GM12878 (cell line): Measurements from ENCODE around the gene CATSPERZ. TPM values are rescaled to one million over a fixed set of nuclear protein-coding genes. Genes with fewer than 3 reads are reported as not detected.

Experiments
- ATF7 ChIP-seq: fragments of 450-650 bp; IDR thresholded peaks from 2 replicates; pipeline ENCODE4 v1.6.1; 2016; ENCODE audit warnings: low read depth, mild to moderate bottlenecking
- BRCA1 ChIP-seq: IDR thresholded peaks from 2 replicates; pipeline ENCODE4 v1.6.1; 2011; ENCODE audit warnings: low read depth, low read length, improper control_type of control experiment
- CREM ChIP-seq: IDR thresholded peaks from 2 replicates; pipeline ENCODE4 v1.6.1; 2014; ENCODE audit warnings: antibody characterized with exemption, low read depth
- FOS ChIP-seq: IDR thresholded peaks from 3 replicates; pipeline ENCODE4 v1.6.1; 2011; ENCODE audit warnings: borderline replicate concordance; ENCODE audit not compliant: insufficient read length; ENCODE audit errors: extremely low read depth
- GABPA ChIP-seq: IDR thresholded peaks from 2 replicates; pipeline ENCODE4 v1.6.1; 2014; ENCODE audit warnings: antibody characterized with exemption, low read depth, mild to moderate bottlenecking, inconsistent platforms
- HDGF ChIP-seq: fragments of 450-650 bp; IDR thresholded peaks from 2 replicates; pipeline ENCODE4 v1.6.1; 2016; ENCODE audit warnings: antibody characterized with exemption
- KAT2A ChIP-seq: conservative IDR thresholded peaks from 2 replicates; pipeline ENCODE4 v1.6.1; 2011; ENCODE audit warnings: low read depth, low read length; ENCODE audit not compliant: control insufficient read depth
- MYB ChIP-seq: fragments of 150-350 bp; IDR thresholded peaks from 2 replicates; pipeline ENCODE4 v1.6.1; 2014; ENCODE audit warnings: mild to moderate bottlenecking, low read depth, low read length, borderline replicate concordance
- POLR2AphosphoS5 ChIP-seq: IDR thresholded peaks from 2 replicates; pipeline ENCODE4 v1.6.1; 2011; ENCODE audit warnings: mild to moderate bottlenecking, low read length, inconsistent platforms
- YY1 ChIP-seq: IDR thresholded peaks from 2 replicates; pipeline ENCODE4 v1.6.1; 2011; ENCODE audit warnings: low read depth, mild to moderate bottlenecking, low read length
- ZNF217 ChIP-seq: fragments of 450-650 bp; IDR thresholded peaks from 2 replicates; pipeline ENCODE4 v1.6.1; 2017; ENCODE audit warnings: antibody characterized with exemption, mild to moderate bottlenecking
- ZNF622 ChIP-seq: fragments of 450-650 bp; IDR thresholded peaks from 2 replicates; pipeline ENCODE4 v1.6.1; 2017; ENCODE audit warnings: mild to moderate bottlenecking, inconsistent platforms
- ZSCAN29 ChIP-seq: fragments of 450-650 bp; IDR thresholded peaks from 2 replicates; pipeline ENCODE4 v1.6.1; 2017; ENCODE audit warnings: mild to moderate bottlenecking, moderate library complexity
- polyA plus RNA-seq, 11 experiments: library from polyadenylated mRNA; depleted of rRNA in 4 of 11; unstranded in 6 of 11; stranded (reverse) in 5 of 11; fragments of >200 nt; fragmentation: Nextera tagmentation in 4 of 11; fragmentation: Illumina TruSeq in 1 of 11; extraction: Ambion mirVana in 4 of 11; extraction: Trizol in 1 of 11; gene quantifications; 1 replicate in 1 of 11; 2 replicates in 10 of 11; pipeline versions ENCODE4 v1.2.1 to v1.2.3, GENCODE V29; 2011 to 2016; ENCODE audit warnings: inconsistent platforms in 2 of 11, missing spikeins in 2 of 11, low read depth in 1 of 11
- total RNA-seq, 4 experiments: library from RNA; depleted of rRNA in 3 of 4; stranded (reverse); fragments of >200 nt in 3 of 4; fragmentation: Illumina TruSeq in 1 of 4; extraction: Trizol in 1 of 4; gene quantifications; 2 replicates each; pipeline versions ENCODE4 v1.2.1 to v1.2.3, GENCODE V29; 2013 to 2021
- TF ChIP-seq, protein P1 (sequence below): fragments of 450-650 bp; conservative IDR thresholded peaks from 2 replicates; pipeline ENCODE4 v1.6.1; 2017; ENCODE audit warnings: mild to moderate bottlenecking, moderate library complexity
- TF ChIP-seq, protein P2 (sequence below): fragments of 450-650 bp; formaldehyde crosslinking; IDR thresholded peaks from 2 replicates; pipeline ENCODE4 v1.4.0; 2022; ENCODE audit warnings: mild to moderate bottlenecking, moderate library complexity
- TF ChIP-seq, protein P3 (sequence below): IDR thresholded peaks from 2 replicates; pipeline ENCODE4 v1.6.1; 2011; ENCODE audit warnings: low read depth, mild to moderate bottlenecking, low read length, moderate library complexity, borderline replicate concordance; ENCODE audit errors: extremely low read depth
- TF ChIP-seq, protein P4 (sequence below): fragments of 450-650 bp; IDR thresholded peaks from 2 replicates; pipeline ENCODE4 v1.6.1; 2017; ENCODE audit warnings: low read depth, mild to moderate bottlenecking, moderate library complexity
- TF ChIP-seq, protein P5 (sequence below): IDR thresholded peaks from 2 replicates; pipeline ENCODE4 v1.6.1; 2011; ENCODE audit warnings: low read depth, low read length, improper control_type of control experiment, borderline replicate concordance
- TF ChIP-seq, protein P6 (sequence below): fragments of 450-650 bp; IDR thresholded peaks from 2 replicates; pipeline ENCODE4 v1.6.1; 2017; ENCODE audit warnings: borderline replicate concordance

Gene CATSPERZ
- total and polyA plus RNA-seq, 10 of the 15 experiments (the other 5 are each of a cell fraction or from before 2014, with no cell fraction given), result 0.12 to 0.31 TPM; not detected in 8

DNA sequence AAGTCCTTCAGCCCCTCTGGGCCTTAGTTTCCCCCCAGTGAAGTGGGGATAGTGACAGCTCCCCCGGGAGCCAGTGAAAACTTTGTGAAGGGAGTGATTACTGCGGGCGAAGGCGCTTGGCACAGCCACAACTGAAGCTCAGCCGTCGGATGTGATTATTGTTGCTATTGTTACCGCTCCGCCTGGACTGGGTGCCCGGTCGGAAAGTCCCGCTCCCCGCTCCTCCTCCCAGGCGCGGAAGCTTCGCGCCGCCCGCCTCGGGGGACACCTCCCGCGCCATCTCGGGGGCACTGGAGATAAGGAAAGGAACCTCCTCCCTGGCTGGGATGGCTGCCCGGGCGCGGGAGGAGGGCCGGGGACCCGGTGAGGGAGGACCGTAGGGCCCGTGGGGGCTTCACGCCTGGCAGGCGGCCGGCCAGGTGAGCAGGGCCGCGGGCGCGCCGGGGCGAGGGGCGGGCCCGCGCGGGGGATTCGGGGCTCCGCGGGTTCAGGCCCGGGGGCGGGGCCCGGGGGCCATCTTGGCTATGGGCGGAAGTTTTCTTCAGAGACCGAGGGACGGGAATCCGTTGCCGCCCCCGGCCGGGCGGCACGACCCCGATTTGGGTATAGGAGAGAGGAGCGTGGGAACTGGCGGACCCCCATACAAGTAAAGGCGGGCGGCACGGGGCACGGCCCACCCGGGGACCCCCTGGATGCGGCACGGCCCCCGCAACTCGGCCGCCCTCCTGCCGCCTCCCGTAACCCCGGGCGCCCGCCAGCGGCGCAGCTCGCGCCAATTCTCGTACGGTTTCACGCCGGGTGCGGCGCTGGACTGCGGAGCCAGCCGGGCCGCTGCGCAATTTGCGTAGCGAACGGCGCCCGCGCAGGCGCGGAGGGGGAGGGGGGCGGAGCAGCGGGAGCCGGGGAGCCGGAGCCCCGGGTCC, 14.9 kb upstream of the CATSPERZ start, which contains the start of gene GPR137 (continued):
- TF ChIP-seq, protein P1, sequence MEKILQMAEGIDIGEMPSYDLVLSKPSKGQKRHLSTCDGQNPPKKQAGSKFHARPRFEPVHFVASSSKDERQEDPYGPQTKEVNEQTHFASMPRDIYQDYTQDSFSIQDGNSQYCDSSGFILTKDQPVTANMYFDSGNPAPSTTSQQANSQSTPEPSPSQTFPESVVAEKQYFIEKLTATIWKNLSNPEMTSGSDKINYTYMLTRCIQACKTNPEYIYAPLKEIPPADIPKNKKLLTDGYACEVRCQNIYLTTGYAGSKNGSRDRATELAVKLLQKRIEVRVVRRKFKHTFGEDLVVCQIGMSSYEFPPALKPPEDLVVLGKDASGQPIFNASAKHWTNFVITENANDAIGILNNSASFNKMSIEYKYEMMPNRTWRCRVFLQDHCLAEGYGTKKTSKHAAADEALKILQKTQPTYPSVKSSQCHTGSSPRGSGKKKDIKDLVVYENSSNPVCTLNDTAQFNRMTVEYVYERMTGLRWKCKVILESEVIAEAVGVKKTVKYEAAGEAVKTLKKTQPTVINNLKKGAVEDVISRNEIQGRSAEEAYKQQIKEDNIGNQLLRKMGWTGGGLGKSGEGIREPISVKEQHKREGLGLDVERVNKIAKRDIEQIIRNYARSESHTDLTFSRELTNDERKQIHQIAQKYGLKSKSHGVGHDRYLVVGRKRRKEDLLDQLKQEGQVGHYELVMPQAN, result peak; percentile 93
- TF ChIP-seq HDGF, result no peak
- TF ChIP-seq ATF7, result 0 out of 2 replicates have a peak, but pooled peaks have one; percentile 2
- TF ChIP-seq, protein P2, sequence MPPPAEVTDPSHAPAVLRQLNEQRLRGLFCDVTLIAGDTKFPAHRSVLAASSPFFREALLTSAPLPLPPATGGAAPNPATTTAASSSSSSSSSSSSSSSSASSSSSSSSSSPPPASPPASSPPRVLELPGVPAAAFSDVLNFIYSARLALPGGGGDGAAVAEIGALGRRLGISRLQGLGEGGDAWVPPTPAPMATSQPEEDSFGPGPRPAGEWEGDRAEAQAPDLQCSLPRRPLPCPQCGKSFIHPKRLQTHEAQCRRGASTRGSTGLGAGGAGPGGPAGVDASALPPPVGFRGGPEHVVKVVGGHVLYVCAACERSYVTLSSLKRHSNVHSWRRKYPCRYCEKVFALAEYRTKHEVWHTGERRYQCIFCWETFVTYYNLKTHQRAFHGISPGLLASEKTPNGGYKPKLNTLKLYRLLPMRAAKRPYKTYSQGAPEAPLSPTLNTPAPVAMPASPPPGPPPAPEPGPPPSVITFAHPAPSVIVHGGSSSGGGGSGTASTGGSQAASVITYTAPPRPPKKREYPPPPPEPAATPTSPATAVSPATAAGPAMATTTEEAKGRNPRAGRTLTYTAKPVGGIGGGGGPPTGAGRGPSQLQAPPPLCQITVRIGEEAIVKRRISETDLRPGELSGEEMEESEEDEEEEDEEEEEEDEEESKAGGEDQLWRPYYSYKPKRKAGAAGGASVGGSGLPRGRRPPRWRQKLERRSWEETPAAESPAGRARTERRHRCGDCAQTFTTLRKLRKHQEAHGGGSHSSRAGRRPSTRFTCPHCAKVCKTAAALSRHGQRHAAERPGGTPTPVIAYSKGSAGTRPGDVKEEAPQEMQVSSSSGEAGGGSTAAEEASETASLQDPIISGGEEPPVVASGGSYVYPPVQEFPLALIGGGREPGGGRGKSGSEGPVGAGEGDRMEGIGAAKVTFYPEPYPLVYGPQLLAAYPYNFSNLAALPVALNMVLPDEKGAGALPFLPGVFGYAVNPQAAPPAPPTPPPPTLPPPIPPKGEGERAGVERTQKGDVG (CRISPR knock-in tag), result no peak
- TF ChIP-seq, protein P3, sequence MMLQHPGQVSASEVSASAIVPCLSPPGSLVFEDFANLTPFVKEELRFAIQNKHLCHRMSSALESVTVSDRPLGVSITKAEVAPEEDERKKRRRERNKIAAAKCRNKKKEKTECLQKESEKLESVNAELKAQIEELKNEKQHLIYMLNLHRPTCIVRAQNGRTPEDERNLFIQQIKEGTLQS, result no peak
- TF ChIP-seq ZNF622, result no peak
- peak; percentile 37; the same call in 1 of the 2 replicates for TF ChIP-seq POLR2AphosphoS5
- peak; percentile 100 for TF ChIP-seq ZNF217
- no peak; the same call in 1 of the 2 replicates for TF ChIP-seq GABPA
- TF ChIP-seq, protein P4, sequence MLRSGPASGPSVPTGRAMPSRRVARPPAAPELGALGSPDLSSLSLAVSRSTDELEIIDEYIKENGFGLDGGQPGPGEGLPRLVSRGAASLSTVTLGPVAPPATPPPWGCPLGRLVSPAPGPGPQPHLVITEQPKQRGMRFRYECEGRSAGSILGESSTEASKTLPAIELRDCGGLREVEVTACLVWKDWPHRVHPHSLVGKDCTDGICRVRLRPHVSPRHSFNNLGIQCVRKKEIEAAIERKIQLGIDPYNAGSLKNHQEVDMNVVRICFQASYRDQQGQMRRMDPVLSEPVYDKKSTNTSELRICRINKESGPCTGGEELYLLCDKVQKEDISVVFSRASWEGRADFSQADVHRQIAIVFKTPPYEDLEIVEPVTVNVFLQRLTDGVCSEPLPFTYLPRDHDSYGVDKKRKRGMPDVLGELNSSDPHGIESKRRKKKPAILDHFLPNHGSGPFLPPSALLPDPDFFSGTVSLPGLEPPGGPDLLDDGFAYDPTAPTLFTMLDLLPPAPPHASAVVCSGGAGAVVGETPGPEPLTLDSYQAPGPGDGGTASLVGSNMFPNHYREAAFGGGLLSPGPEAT, result peak; percentile 92
- TF ChIP-seq BRCA1, result no peak
- TF ChIP-seq, protein P5, sequence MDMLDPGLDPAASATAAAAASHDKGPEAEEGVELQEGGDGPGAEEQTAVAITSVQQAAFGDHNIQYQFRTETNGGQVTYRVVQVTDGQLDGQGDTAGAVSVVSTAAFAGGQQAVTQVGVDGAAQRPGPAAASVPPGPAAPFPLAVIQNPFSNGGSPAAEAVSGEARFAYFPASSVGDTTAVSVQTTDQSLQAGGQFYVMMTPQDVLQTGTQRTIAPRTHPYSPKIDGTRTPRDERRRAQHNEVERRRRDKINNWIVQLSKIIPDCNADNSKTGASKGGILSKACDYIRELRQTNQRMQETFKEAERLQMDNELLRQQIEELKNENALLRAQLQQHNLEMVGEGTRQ, result no peak
- no peak for TF ChIP-seq MYB
- TF ChIP-seq CREM, result no peak; the same call in 1 of the 2 replicates
- TF ChIP-seq KAT2A, result no peak
- no peak for TF ChIP-seq FOS
- no peak for TF ChIP-seq ZSCAN29
- TF ChIP-seq, protein P6, sequence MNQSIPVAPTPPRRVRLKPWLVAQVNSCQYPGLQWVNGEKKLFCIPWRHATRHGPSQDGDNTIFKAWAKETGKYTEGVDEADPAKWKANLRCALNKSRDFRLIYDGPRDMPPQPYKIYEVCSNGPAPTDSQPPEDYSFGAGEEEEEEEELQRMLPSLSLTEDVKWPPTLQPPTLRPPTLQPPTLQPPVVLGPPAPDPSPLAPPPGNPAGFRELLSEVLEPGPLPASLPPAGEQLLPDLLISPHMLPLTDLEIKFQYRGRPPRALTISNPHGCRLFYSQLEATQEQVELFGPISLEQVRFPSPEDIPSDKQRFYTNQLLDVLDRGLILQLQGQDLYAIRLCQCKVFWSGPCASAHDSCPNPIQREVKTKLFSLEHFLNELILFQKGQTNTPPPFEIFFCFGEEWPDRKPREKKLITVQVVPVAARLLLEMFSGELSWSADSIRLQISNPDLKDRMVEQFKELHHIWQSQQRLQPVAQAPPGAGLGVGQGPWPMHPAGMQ, result no peak
- peak; percentile 98 for TF ChIP-seq YY1
